Measurements from ENCODE around the gene PCDHB1.
"Not testable (repeated sequence)": the region's sequence is repeated elsewhere in the genome, so short reads cannot be mapped to it uniquely, and the experiment has no call there.

PCDHB1 gene

DNA sequence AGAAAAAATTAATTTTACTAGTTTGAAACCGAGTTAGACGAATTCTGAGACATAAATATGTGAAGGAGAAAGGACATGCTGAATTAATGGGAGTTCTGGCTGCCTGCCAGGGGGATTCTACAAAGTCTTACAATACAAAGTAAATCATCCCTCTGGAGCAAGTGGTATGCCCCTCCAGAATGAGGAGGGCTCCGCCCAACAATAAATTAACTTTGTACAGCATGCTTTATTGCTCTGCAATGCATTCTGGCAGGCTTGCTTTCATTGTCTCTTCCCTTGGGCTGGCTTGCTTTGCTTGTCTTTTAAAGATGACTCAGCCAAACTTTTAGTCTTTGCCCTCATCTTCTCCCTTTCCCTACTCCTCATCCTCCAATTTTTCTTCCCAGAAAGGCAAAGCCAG is 11.7 kb upstream of the PCDHB1 start:
- no peaks in the 10 kb centered on the region for H3K4me1 Mint-ChIP-seq
- DNase-seq: no peak
- no peak overlapping the region for H3K27ac Mint-ChIP-seq
- CTCF ChIA-PET: no interaction called here
- peaks cover 3% of the 10 kb centered on the region for H3K9me3 Mint-ChIP-seq
- no peaks in the 10 kb centered on the region for H3K27me3 Mint-ChIP-seq
- no peaks in the 10 kb centered on the region for H3K36me3 Mint-ChIP-seq
- no peak overlapping the region for H3K4me3 Mint-ChIP-seq

DNA sequence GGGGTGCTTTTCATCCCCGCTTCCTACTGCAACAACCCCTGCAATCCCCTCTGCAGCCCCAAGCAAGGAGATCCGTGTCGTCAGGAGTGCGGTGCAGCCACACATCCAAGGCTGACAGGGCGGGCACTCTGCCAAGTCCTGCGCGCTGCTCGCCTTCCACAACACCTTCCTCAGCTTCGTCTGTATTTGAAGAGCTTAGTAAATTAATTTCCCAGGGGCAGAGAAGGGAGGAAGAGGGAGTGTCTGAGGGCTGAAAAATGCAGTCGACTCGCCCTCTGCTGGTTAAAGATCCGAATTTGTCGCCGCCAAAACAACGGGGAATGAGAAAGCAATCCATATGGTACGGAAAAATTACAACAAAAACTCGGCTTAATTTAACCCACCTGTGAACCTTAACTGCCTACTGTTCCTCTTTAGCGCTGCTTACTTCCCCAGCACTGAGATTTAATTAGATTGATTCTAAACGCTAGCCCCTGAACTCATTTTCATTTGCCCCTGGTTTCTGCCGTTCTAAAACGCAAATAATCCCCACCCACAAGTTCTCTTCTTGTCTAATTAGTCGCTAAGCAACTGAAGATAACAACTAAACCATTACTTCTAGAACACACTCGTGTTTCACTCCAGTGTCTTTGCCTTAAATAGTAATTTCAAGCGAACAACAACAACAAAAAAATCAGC is 10.9 kb upstream of the PCDHB1 start:
- Mint-ChIP-seq H3K4me1 (no peaks in the 10 kb centered on the region), H3K4me3 (no peak overlapping the region), H3K9me3 (peaks cover 3% of the 10 kb centered on the region), H3K36me3 (no peaks in the 10 kb centered on the region), H3K27me3 (no peaks in the 10 kb centered on the region), H3K27ac (no peak overlapping the region)
- DNase-seq: no peak
- CTCF ChIA-PET: no interaction called here

DNA sequence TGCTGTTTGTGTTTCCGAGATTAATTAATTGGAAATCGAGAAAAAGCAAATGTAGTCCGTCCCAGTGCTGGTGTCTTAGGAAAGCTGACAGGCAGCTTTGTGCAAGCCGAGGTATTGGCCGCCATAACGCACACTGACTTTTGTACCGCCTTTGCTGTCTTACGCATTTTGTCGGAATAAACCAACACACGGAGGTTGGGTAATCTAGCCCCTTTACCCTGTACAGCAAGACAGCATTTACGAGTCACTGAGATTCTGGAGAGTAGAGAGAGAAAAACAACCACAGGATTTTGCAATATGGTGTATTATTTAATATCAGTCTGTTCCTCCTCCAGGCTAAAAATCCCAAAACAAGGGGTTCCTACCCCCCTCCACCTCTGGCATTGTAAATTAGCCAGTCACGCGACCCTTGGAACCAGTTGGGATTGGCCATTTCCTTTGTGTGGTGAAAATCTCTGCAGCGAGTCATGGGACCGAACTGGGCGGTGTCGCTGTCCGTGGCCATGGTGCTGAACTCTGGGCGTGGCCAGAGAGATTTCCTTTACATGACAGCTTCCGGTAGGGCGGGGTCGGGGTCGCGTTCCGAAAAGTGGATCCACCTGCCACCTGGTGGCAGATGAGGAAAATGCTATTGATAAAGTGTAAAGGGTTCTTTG is 10.3 kb upstream of the PCDHB1 start:
- CTCF ChIA-PET: no interaction called here
- Mint-ChIP-seq H3K27me3 (no peaks in the 10 kb centered on the region), H3K4me3 (no peak overlapping the region), H3K27ac (no peak overlapping the region), H3K9me3 (peaks cover 3% of the 10 kb centered on the region), H3K36me3 (no peaks in the 10 kb centered on the region), H3K4me1 (no peaks in the 10 kb centered on the region)
- DNase-seq: peak; percentile 83

DNA sequence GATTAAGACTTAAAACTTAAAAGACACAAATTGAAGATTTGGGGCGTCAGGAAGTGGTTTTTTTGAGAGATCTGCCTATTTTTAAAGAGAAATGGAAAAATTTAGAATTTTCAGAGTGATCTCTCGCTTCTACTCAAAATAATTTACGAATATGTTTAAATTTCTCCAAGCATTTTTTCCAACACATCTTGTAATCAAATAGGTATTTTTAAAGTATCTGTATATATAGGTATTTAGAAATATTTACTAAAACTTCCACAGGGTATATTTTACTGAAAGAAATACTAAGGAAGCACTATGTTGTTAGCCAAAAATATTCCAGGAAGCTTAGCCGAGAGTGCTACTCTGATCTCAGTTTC is 9.8 kb upstream of the PCDHB1 start:
- H3K4me3 Mint-ChIP-seq: no peak overlapping the region
- CTCF ChIA-PET: no interaction called here
- peaks cover 3% of the 10 kb centered on the region for H3K9me3 Mint-ChIP-seq
- no peak overlapping the region for H3K27ac Mint-ChIP-seq
- DNase-seq: no peak
- H3K27me3 Mint-ChIP-seq: no peaks in the 10 kb centered on the region
- no peaks in the 10 kb centered on the region for H3K36me3 Mint-ChIP-seq
- no peaks in the 10 kb centered on the region for H3K4me1 Mint-ChIP-seq

DNA sequence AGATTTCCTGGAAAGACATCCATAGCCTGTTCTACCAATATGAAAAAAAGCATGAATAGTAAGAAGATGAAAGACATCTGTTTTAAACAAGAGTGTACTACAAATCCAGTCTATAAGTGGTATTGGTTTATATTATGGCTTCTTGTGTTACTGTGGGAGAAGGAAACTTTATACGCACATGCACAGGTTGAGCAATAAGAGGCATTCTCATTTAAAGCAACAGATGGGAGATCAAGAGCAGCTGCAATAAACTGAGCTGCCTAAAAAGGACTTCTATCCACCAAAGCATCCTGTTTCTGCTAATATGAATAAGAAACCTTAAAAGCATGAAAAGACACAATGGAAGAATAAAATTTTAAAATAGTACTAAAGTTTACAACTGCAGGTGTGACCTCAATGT is 8.6 kb upstream of the PCDHB1 start:
- Mint-ChIP-seq H3K36me3 (no peaks in the 10 kb centered on the region), H3K27ac (no peak overlapping the region), H3K4me3 (no peak overlapping the region), H3K27me3 (no peaks in the 10 kb centered on the region), H3K9me3 (peaks cover 3% of the 10 kb centered on the region), H3K4me1 (no peaks in the 10 kb centered on the region)
- DNase-seq: no peak
- CTCF ChIA-PET: interaction anchor here (1.1 kb wide), 1 partner anchor 173 kb away, joined by 4 read pairs; the partner anchor contains the start of gene PCDHA11

DNA sequence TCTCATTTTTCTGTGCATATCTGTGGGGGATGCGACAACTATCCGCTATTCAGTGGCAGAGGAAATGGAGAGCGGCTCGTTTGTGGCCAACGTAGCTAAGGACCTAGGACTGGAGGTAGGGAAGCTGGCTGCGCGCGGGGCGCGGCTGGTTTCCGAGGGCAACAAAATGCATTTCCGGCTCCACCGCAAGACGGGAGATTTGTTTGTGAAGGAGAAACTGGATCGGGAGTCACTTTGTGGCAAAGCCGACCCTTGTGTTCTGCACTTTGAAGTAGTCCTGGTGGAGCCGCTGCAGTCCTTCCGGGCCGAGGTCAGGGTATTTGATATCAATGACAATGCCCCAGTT is 320 bp downstream of the PCDHB1 start:
- peak overlapping the region; percentile 19 for H3K4me3 Mint-ChIP-seq
- CTCF ChIA-PET: no interaction called here

DNA sequence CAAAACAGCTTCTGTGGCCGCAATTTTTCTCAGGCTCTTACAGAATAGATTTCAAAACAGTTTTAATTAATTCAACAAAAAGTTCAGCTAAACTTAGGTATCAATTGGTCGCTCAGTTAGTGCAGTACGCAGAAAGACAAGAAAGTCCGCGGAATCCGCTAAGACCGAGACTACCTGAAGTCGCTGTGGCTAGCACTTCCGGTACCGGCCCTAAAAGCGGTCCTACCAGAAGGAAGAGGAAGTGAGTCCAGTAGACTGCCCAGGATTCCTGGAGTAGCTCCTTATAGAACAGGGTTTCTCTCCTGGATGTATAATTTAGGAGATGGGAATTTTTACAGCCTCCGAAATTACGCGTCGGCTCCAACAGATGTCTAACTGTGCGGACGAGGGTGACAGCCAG is 26.7 kb downstream of the PCDHB1 start:
- no peaks in the 10 kb centered on the region for H3K27me3 Mint-ChIP-seq
- no peak overlapping the region for H3K4me3 Mint-ChIP-seq
- H3K9me3 Mint-ChIP-seq: peaks cover 9% of the 10 kb centered on the region
- CTCF ChIA-PET: interaction anchor here (0.6 kb wide), 1 partner anchor 1088 kb away, joined by 3 read pairs; no protein-coding TSS in a partner anchor
- H3K36me3 Mint-ChIP-seq: no peaks in the 10 kb centered on the region
- DNase-seq: no peak
- no peak overlapping the region for H3K27ac Mint-ChIP-seq
- H3K4me1 Mint-ChIP-seq: no peaks in the 10 kb centered on the region

More for the DNA sequence above, 320 bp downstream of the PCDHB1 start:
- Mint-ChIP-seq H3K4me1 (peaks cover 2% of the 10 kb centered on the region), H3K27me3 (peaks cover 13% of the 10 kb centered on the region), H3K9me3 (peaks cover 3% of the 10 kb centered on the region), H3K36me3 (no peaks in the 10 kb centered on the region), H3K27ac (no peak overlapping the region)
- DNase-seq: no peak

DNA sequence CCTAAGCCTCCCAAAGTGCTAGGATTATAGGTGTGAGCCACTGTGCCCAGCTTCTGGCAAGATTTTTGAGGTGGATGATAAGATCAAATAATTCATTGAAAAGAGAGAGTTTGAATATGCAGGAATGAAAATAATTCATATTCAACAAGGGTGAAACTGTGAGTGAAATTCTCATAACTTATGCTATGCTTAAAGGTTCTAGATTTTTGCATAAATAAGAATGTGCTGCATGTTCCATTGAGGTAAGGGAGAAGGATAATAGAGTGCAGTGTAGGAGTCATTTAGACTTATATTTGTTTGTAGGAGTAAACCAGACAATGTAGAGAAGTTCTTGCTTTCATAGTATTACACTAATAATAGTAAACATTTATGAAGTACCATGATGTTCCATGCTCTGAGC is 31.1 kb downstream of the PCDHB1 start:
- H3K9me3 Mint-ChIP-seq: peaks cover 6% of the 10 kb centered on the region
- no peaks in the 10 kb centered on the region for H3K36me3 Mint-ChIP-seq
- CTCF ChIA-PET: interaction anchor here (1.1 kb wide), 1 partner anchor 15 kb away, joined by 3 read pairs; no protein-coding TSS in a partner anchor
- H3K27me3 Mint-ChIP-seq: peaks cover 7% of the 10 kb centered on the region
- H3K4me1 Mint-ChIP-seq: peaks cover 4% of the 10 kb centered on the region
- H3K4me3 Mint-ChIP-seq: no peak overlapping the region
- no peak overlapping the region for H3K27ac Mint-ChIP-seq
- no peak for DNase-seq

DNA sequence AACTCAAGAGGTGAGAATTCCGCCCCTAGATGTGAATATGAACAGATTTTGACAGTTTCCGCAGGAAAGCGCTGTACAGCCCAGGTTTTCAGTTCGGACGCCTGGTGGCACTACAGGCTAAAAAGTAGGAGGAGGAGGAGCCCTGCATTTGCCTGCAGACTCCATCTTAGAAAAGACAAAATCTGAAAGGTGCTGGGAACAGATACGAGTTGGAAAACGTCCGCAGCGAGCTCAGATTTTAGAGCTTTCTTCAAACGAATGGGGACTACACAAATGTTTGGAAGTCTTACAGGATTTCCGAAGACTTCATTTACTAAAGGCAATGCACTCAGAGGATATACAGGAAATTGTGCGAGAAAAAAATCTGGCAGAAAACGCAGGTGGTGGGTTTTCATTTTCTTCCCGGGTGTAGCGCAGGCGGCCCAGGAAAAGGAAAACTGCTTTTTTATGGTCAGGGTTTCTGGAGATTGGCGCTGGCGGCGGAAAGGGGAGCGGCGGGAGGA is 33.4 kb downstream of the PCDHB1 start:
- H3K9me3 Mint-ChIP-seq: peaks cover 2% of the 10 kb centered on the region
- no peak overlapping the region for H3K27ac Mint-ChIP-seq
- no peaks in the 10 kb centered on the region for H3K36me3 Mint-ChIP-seq
- peak; percentile 61 for DNase-seq
- H3K4me1 Mint-ChIP-seq: peaks cover 4% of the 10 kb centered on the region
- CTCF ChIA-PET: interaction anchor here (0.9 to 1.3 kb wide), 2 partner anchors 71 to 473 kb away, joined by 3 read pairs; no protein-coding TSS in a partner anchor
- H3K4me3 Mint-ChIP-seq: peak overlapping the region; percentile 81
- H3K27me3 Mint-ChIP-seq: peaks cover 7% of the 10 kb centered on the region

DNA sequence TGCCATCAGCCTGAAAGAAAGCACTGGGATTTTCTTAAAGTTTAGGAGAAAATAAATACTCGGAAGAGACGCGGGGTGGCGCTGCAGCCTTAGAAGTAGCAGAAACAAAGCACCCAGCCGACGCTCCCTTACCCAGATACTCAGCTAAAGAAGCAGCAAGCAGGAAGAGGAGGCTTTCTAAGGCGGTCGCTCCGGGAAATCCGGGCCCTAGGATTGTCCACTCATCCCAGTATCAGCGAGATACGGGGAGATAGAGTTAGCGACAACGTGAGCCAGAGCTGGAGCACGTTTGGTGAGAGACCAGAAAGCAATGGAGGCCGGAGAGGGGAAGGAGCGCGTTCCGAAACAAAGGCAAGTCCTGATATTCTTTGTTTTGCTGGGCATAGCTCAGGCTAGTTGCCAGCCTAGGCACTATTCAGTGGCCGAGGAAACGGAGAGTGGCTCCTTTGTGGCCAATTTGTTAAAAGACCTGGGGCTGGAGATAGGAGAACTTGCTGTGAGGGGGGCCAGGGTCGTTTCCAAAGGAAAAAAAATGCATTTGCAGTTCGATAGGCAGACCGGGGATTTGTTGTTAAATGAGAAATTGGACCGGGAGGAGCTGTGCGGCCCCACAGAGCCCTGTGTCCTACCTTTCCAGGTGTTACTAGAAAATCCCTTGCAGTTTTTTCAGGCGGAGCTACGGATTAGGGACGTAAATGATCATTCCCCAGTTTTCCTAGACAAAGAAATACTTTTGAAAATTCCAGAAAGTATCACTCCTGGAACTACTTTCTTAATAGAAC is 43.5 kb downstream of the PCDHB1 start, which contains the start of gene PCDHB2:
TSS of gene PCDHB2 (plus strand) at position 135 of the 782 bp plus-strand sequence. CDS start at position 311, 176 bp downstream.
- Mint-ChIP-seq H3K27ac (no peak within 1 kb of the TSS), H3K4me3 (peak within 1 kb of the TSS; percentile 25), H3K4me1 (no peaks in the 10 kb centered on the region), H3K27me3 (peaks cover 17% of the 10 kb centered on the region), H3K9me3 (peaks cover 15% of the 10 kb centered on the region), H3K36me3 (no peaks in the 10 kb centered on the region)
- DNase-seq: no peak
- CTCF ChIA-PET: interaction anchor here (0.6 to 1.0 kb wide), 2 partner anchors 429 to 855 kb away, joined by 3 to 4 read pairs; no protein-coding TSS in a partner anchor

DNA sequence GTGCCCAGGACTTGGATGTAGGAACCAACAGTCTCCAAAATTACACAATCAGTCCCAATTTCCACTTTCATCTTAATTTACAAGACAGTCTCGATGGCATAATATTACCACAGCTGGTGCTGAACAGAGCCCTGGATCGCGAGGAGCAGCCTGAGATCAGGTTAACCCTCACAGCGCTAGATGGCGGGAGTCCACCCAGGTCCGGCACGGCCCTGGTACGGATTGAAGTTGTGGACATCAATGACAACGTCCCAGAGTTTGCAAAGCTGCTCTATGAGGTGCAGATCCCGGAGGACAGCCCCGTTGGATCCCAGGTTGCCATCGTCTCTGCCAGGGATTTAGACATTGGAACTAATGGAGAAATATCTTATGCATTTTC is 44.1 kb downstream of the PCDHB1 start:
- DNase-seq: no peak
- peaks cover 18% of the 10 kb centered on the region for H3K9me3 Mint-ChIP-seq
- H3K36me3 Mint-ChIP-seq: no peaks in the 10 kb centered on the region
- CTCF ChIA-PET: interaction anchor here (1.0 kb wide), 1 partner anchor 428 kb away, joined by 3 read pairs; no protein-coding TSS in a partner anchor
- peaks cover 17% of the 10 kb centered on the region for H3K27me3 Mint-ChIP-seq
- no peaks in the 10 kb centered on the region for H3K4me1 Mint-ChIP-seq
- no peak overlapping the region for H3K27ac Mint-ChIP-seq
- H3K4me3 Mint-ChIP-seq: no peak overlapping the region

DNA sequence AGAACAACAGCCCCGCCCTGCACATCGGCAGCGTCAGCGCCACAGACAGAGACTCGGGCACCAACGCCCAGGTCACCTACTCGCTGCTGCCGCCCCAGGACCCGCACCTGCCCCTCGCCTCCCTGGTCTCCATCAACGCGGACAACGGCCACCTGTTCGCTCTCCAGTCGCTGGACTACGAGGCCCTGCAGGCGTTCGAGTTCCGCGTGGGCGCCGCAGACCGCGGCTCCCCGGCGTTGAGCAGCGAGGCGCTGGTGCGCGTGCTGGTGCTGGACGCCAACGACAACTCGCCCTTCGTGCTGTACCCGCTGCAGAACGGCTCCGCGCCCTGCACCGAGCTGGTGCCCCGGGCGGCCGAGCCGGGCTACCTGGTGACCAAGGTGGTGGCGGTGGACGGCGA is 45.0 kb downstream of the PCDHB1 start:
- H3K36me3 Mint-ChIP-seq, DNase-seq, H3K4me3 Mint-ChIP-seq, CTCF ChIA-PET, H3K4me1 Mint-ChIP-seq, H3K27ac Mint-ChIP-seq: not testable (repeated sequence)
- Mint-ChIP-seq H3K27me3 (peaks cover 17% of the 10 kb centered on the region), H3K9me3 (peaks cover 27% of the 10 kb centered on the region)

DNA sequence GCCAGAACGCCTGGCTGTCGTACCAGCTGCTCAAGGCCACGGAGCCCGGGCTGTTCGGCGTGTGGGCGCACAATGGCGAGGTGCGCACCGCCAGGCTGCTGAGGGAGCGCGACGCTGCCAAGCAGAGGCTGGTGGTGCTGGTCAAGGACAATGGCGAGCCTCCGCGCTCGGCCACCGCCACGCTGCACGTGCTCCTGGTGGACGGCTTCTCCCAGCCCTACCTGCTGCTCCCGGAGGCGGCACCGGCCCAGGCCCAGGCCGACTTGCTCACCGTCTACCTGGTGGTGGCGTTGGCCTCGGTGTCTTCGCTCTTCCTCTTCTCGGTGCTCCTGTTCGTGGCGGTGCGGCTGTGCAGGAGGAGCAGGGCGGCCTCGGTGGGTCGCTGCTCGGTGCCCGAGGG is 45.4 kb downstream of the PCDHB1 start:
- CTCF ChIA-PET, H3K4me3 Mint-ChIP-seq, H3K36me3 Mint-ChIP-seq, DNase-seq, H3K27ac Mint-ChIP-seq, H3K4me1 Mint-ChIP-seq: not testable (repeated sequence)
- peaks cover 31% of the 10 kb centered on the region for H3K9me3 Mint-ChIP-seq
- peaks cover 18% of the 10 kb centered on the region for H3K27me3 Mint-ChIP-seq

DNA sequence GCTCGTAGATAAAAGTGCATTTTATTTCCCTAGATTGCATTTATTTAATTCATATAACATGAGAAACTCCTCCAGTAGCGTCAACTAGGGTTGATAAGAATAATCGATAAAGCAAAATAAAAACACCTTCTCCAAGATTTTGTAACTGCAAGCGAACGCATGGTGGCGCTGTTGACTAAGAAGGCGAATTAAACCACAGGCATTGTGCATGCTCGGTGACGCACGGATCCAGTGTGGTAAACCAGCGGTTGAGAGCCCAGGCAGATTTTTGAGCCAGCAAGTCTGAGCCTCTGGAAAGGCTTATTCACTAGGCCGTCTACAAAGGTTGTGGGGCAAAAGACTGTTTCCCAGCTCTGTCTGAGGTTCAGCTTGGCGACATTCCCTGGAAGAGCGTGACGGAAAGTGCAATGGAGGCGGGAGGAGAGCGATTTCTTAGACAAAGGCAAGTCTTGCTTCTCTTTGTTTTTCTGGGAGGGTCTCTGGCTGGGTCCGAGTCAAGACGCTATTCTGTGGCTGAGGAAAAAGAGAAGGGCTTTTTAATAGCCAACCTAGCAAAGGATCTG is 49.1 kb downstream of the PCDHB1 start, which contains the start of gene PCDHB3:
TSS of gene PCDHB3 (plus strand) at position 231 of the 563 bp plus-strand sequence. CDS start at position 408, 177 bp downstream.
- no peaks in the 10 kb centered on the region for H3K4me1 Mint-ChIP-seq
- H3K36me3 Mint-ChIP-seq: no peaks in the 10 kb centered on the region
- peaks cover 11% of the 10 kb centered on the region for H3K27me3 Mint-ChIP-seq
- peaks cover 32% of the 10 kb centered on the region for H3K9me3 Mint-ChIP-seq
- no peak within 1 kb of the TSS for H3K4me3 Mint-ChIP-seq
- peak within 1 kb of the TSS; percentile 37 for H3K27ac Mint-ChIP-seq
- DNase-seq: peak; percentile 53
- CTCF ChIA-PET: interaction anchor here (1.1 kb wide), 1 partner anchor 15 kb away, joined by 3 read pairs; no protein-coding TSS in a partner anchor

Data from activated naive CD4-positive, alpha-beta T cell treated with anti-CD3 and anti-CD28 coated beads, Interleukin-2, amount 10 ng/mL, durations not matched to agents 7 days and 5 days (primary cell).